GM12878 (cell line): ENCODE results near the gene FAM20A. TPM values are rescaled to one million over a fixed set of nuclear protein-coding genes. Genes with fewer than 3 reads are reported as not detected.

Experiments used
- ATAC-seq: fragments of 200-7000 bp; cut with Tn5 transposase; 3 replicates; pipeline ENCODE4 v1.9.1; 2020; ENCODE audit warnings: mild to moderate bottlenecking, moderate library complexity
- Bru-seq: library from RNA; stranded (reverse); fragments of 400-500 nt; gene quantifications from one replicate; lab custom pipeline; 2021; lab: Mats Ljungman, UMichigan
- BruChase-seq, 2 experiments: library from RNA; stranded (reverse); fragments of 400-500 nt; gene quantifications; one replicate each; lab custom pipeline; 2021; lab: Mats Ljungman, UMichigan
- BruUV-seq: library from RNA; stranded (reverse); fragments of 400-500 nt; replicated peaks from 2 replicates; lab custom pipeline; 2021; lab: Mats Ljungman, UMichigan
- CTCF ChIA-PET: fragments of 300-600 bp; sonication (Branson Sonifier 250); formaldehyde crosslinking; extraction: SDS; loops from one replicate; lab custom pipeline; 2021; ENCODE audit warnings: inconsistent platforms; lab: Yijun Ruan, JAX
- POLR2A ChIA-PET: fragments of 350-600 bp; formaldehyde crosslinking; extraction: SDS; loops from one replicate; lab custom pipeline; 2021; ENCODE audit warnings: inconsistent platforms; lab: Charles Lee
- RAD21 ChIA-PET: fragments of 300-600 bp; sonication (Branson Sonifier 250); formaldehyde crosslinking; loops from one replicate; lab custom pipeline; 2023; ENCODE audit warnings: antibody characterized with exemption; ENCODE audit not compliant: unreplicated experiment; lab: Charles Lee
- SMC1A ChIA-PET: fragments of 300-600 bp; sonication (Branson Sonifier 250); formaldehyde crosslinking; loops from one replicate; lab custom pipeline; 2023; ENCODE audit not compliant: unreplicated experiment, uncharacterized antibody; lab: Charles Lee
- DNase-seq: peaks from one replicate; pipeline ENCODE4 v3.0.0-alpha.2; 2011; ENCODE audit warnings: low read depth, low spot score
- FAIRE-seq: peaks from 3 replicates; lab custom pipeline; 2011; peaks lifted over from hg19 to GRCh38; lab: Jason Lieb, UNC
- H2AFZ ChIP-seq: 2 replicates; pipeline ENCODE4 v1.6.0; 2011; ENCODE audit warnings: low read depth, low read length, control low read depth; ENCODE audit not compliant: control insufficient read depth
- H3K27ac ChIP-seq: 2 replicates; pipeline ENCODE4 v1.5.1; 2011; ENCODE audit warnings: control low read depth; ENCODE audit not compliant: control insufficient read depth, insufficient read depth
- H3K27me3 ChIP-seq, 2 experiments: replicated peaks in 1 of 2; 2 replicates each; pipeline versions ENCODE4 v1.6.0 to v1.6.1; 2011; ENCODE audit warnings: low read length in 1 of 2; ENCODE audit not compliant: control insufficient read depth in 2 of 2, insufficient read depth in 2 of 2
- H3K36me3 ChIP-seq, 2 experiments: 2 replicates each; pipeline ENCODE4 v1.5.1; 2011; ENCODE audit warnings: low read length in 1 of 2; ENCODE audit not compliant: control insufficient read depth in 2 of 2, insufficient read depth in 2 of 2
- H3K4me1 ChIP-seq: 2 replicates; pipeline ENCODE4 v1.6.1; 2011; ENCODE audit warnings: mild to moderate bottlenecking, low read length, moderate library complexity, mixed read lengths; ENCODE audit not compliant: control insufficient read depth, insufficient read depth
- H3K4me2 ChIP-seq: 2 replicates; pipeline ENCODE4 v1.6.0; 2011; ENCODE audit warnings: control low read depth; ENCODE audit not compliant: control insufficient read depth, insufficient read depth
- H3K4me3 ChIP-seq: fragments of 200-600 bp; sonication (generic); 2 replicates; pipeline ENCODE4 v1.5.1; 2016
- H3K79me2 ChIP-seq: 2 replicates; pipeline ENCODE4 v1.6.0; 2011; ENCODE audit warnings: low read length; ENCODE audit not compliant: control insufficient read depth, insufficient read depth
- H3K9ac ChIP-seq: 2 replicates; pipeline ENCODE4 v1.8.0; 2011; ENCODE audit warnings: low read length, control low read depth, mixed read lengths; ENCODE audit not compliant: control insufficient read depth, insufficient read depth
- H3K9me3 ChIP-seq: replicated peaks from 3 replicates; pipeline ENCODE4 v1.5.1; 2011; ENCODE audit warnings: mild to moderate bottlenecking, low read length; ENCODE audit not compliant: control insufficient read depth, insufficient read depth
- H4K20me1 ChIP-seq: 2 replicates; pipeline ENCODE4 v1.6.0; 2011; ENCODE audit not compliant: control insufficient read depth, insufficient read depth
- BMI1 ChIP-seq: fragments of 450-650 bp; IDR thresholded peaks from 2 replicates; pipeline ENCODE4 v1.6.1; 2016; ENCODE audit warnings: mild to moderate bottlenecking, moderate library complexity, borderline replicate concordance
- NR2C1 ChIP-seq: fragments of 450-650 bp; IDR thresholded peaks from 2 replicates; pipeline ENCODE4 v1.6.1; 2017; ENCODE audit warnings: antibody characterized with exemption, mild to moderate bottlenecking, moderate library complexity
- SREBF2 ChIP-seq: IDR thresholded peaks from 2 replicates; pipeline ENCODE4 v1.6.1; 2012; ENCODE audit warnings: mild to moderate bottlenecking, low read length
- TARDBP ChIP-seq: IDR thresholded peaks from 2 replicates; pipeline ENCODE4 v1.6.1; 2016; ENCODE audit warnings: borderline replicate concordance
- WRNIP1 ChIP-seq: IDR thresholded peaks from 2 replicates; pipeline ENCODE4 v1.6.1; 2011; ENCODE audit warnings: low read depth, low read length, improper control_type of control experiment, borderline replicate concordance
- WGBS: methylation state at CpG from one replicate; pipeline ENCODE4 v1.1.6; 2016; ENCODE audit warnings: low lambda C conversion rate; ENCODE audit not compliant: insufficient replicate concordance, insufficient coverage; ENCODE audit errors: missing lambda C conversion rate; 5-methylcytosine and 5-hydroxymethylcytosine counted together
- in situ Hi-C: fragments of 300-500 bp; cut with MboI; formaldehyde crosslinking; loops from 9 replicates; pipeline ENCODE4 v1.14.3; 2018; ENCODE audit warnings: mixed read lengths
- intact Hi-C: fragments of 100-400 bp; cut with micrococcal nuclease; formaldehyde crosslinking; loops from one replicate; pipeline ENCODE4 v1.14.2; 2022; ENCODE audit not compliant: unreplicated experiment
- long read RNA-seq, 2 experiments: library from polyadenylated mRNA; unstranded; transcript quantifications; one replicate each; pipeline ENCODE4 v2.0.0, GENCODE V29; 2019 to 2020
- polyA minus RNA-seq, 3 experiments: library from RNA; depleted of rRNA, polyadenylated mRNA; stranded (reverse); fragments of >200 nt; gene quantifications; 2 replicates each; pipeline ENCODE4 v1.2.3, GENCODE V29; 2011
- polyA plus RNA-seq, 11 experiments: library from polyadenylated mRNA; depleted of rRNA in 4 of 11; unstranded in 6 of 11; stranded (reverse) in 5 of 11; fragments of >200 nt; fragmentation: Nextera tagmentation in 4 of 11; fragmentation: Illumina TruSeq in 1 of 11; extraction: Ambion mirVana in 4 of 11; extraction: Trizol in 1 of 11; gene quantifications; 1 replicate in 1 of 11; 2 replicates in 10 of 11; pipeline versions ENCODE4 v1.2.1 to v1.2.3, GENCODE V29; 2011 to 2016; ENCODE audit warnings: inconsistent platforms in 2 of 11, missing spikeins in 2 of 11, low read depth in 1 of 11
- total RNA-seq, 4 experiments: library from RNA; depleted of rRNA in 3 of 4; stranded (reverse); fragments of >200 nt in 3 of 4; fragmentation: Illumina TruSeq in 1 of 4; extraction: Trizol in 1 of 4; gene quantifications; 2 replicates each; pipeline versions ENCODE4 v1.2.1 to v1.2.3, GENCODE V29; 2013 to 2021
- TF ChIP-seq, protein P1 (sequence below): fragments of 450-650 bp; conservative IDR thresholded peaks from 2 replicates; pipeline ENCODE4 v1.6.1; 2017; ENCODE audit warnings: mild to moderate bottlenecking, moderate library complexity
- TF ChIP-seq, protein P2 (sequence below): IDR thresholded peaks from 2 replicates; pipeline ENCODE4 v1.6.1; 2012; ENCODE audit warnings: low read depth, low read length, improper control_type of control experiment
- TF ChIP-seq, protein P3 (sequence below): fragments of 450-650 bp; formaldehyde crosslinking; IDR thresholded peaks from 2 replicates; pipeline ENCODE4 v1.4.0; 2020; ENCODE audit warnings: mild to moderate bottlenecking, moderate library complexity
- TF ChIP-seq, protein P4 (sequence below): IDR thresholded peaks from 2 replicates; pipeline ENCODE4 v1.6.1; 2011; ENCODE audit warnings: low read depth, low read length, improper control_type of control experiment, borderline replicate concordance
- TF ChIP-seq, protein P5 (sequence below), 3 experiments: IDR thresholded peaks in 2 of 3; conservative IDR thresholded peaks in 1 of 3; 2 replicates each; pipeline ENCODE4 v1.5.1; 2011; ENCODE audit warnings: low read depth in 3 of 3, low read length in 3 of 3, mild to moderate bottlenecking in 3 of 3, control low read depth in 2 of 3, moderate library complexity in 2 of 3, inconsistent platforms in 1 of 3, mixed read lengths in 1 of 3; ENCODE audit not compliant: control insufficient read depth in 2 of 3, insufficient read depth in 1 of 3; ENCODE audit errors: extremely low read depth in 1 of 3

The FAM20A gene
- total RNA-seq (2013; cell fraction: nucleolus; rRNA removed): not detected in 2 replicates
- not detected in 2 replicates for total RNA-seq (2014; rRNA removed)
- total RNA-seq (2014; rRNA removed; fragmentation: Illumina TruSeq; extraction: Trizol): not detected in 2 replicates
- total RNA-seq (2021): not detected in 2 replicates
- not detected for polyA plus RNA-seq (2011; ENCODE audit: low read depth)
- not detected in 2 replicates for polyA plus RNA-seq (2011; rRNA removed)
- polyA plus RNA-seq (2011; cell fraction: cytosol; rRNA removed): not detected in 2 replicates
- polyA plus RNA-seq (2011; cell fraction: nucleus; rRNA removed): not detected in 2 replicates
- polyA plus RNA-seq (2012): 0.05 and 0.17 TPM in 2 replicates
- not detected in 2 replicates for polyA plus RNA-seq (2014; fragmentation: Illumina TruSeq; extraction: Trizol)
- not detected for polyA plus RNA-seq (2014; fragmentation: Nextera tagmentation; extraction: Ambion mirVana)
- polyA plus RNA-seq (2014; rRNA removed): not detected in 2 replicates
- polyA plus RNA-seq (2016; fragmentation: Nextera tagmentation; extraction: Ambion mirVana): under 1 TPM in 1 of 2 experiments, not detected in 1; 0.13 TPM
- polyA minus RNA-seq (2011; rRNA and poly(A)+ RNA removed): not detected in 2 replicates
- polyA minus RNA-seq (2011; cell fraction: cytosol; rRNA and poly(A)+ RNA removed): not detected in 2 replicates
- polyA minus RNA-seq (2011; cell fraction: nucleus; rRNA and poly(A)+ RNA removed): not detected in 2 replicates
- percentile 3 among the genes with signal in this experiment for Bru-seq, nascent RNA
- percentile 3 among the genes with signal in this experiment for BruChase-seq, experiment 1, labeled RNA remaining after a 6-hour chase
- BruChase-seq, experiment 2, labeled RNA remaining after a 2-hour chase: percentile 4 among the genes with signal in this experiment
- long read RNA-seq, experiment 1: 0 reads
- long read RNA-seq, experiment 2, partial matches to known transcripts: 0 of 1 reads
- long read RNA-seq, experiment 2, other reads (novel, unspliced or antisense): 1 of 1 reads

DNA sequence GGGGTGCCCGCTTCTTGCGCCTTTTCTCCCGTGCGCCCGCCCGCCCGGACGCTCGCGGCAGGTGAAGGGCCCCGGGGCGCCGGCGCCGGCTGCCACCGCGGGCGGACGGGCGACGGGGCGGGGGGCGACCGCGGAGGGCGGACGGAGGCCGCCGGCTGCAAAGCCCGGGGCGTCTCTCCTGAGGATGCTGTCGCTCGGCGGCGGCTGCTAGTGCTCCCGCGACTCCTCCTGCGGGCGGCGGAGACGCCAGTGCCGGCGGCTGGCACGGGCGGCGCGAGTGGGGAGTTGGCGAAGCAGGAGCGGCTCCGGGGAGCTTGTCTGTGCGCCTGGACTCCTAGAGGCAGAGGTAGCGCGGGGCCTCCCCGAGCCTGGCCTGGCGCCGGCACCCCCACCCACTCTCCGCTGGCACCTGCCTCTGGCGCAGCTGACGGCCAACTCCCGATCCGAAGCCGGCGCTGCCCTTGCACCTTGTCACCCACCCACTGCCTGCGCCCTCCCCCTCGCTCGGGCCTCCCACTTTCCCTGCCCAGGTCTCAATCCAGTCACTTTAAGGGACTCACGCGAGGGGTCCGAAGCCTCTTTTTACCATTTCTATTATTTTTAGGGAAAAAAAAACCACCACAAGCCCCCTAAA, at the start of gene FAM20A:
TSS of gene FAM20A (minus strand) at position 437 of the 634 bp plus-strand sequence. CDS start 701 bp downstream, outside the sequence.
- no peaks in the 10 kb centered on the region for H3K9me3 ChIP-seq
- RAD21 ChIA-PET: no interaction called here
- in situ Hi-C loops: no loop called here
- SMC1A ChIA-PET: no interaction called here
- CTCF ChIA-PET: no interaction called here
- no peaks in the 10 kb centered on the region for H4K20me1 ChIP-seq
- H3K27me3 ChIP-seq: peaks cover 3 to 18% of the 10 kb centered on the region in 2 experiments
- POLR2A ChIA-PET: no interaction called here
- no peak within 1 kb of the TSS for H3K9ac ChIP-seq
- intact Hi-C loops: no loop called here
- no peaks in the 10 kb centered on the region for H3K4me1 ChIP-seq
- no TSS peak for BruUV-seq
- no peaks in the 10 kb centered on the region for H3K36me3 ChIP-seq
- H3K4me2 ChIP-seq: peak within 1 kb of the TSS; percentile 33; the same call in 1 of the 2 replicates
- H3K4me3 ChIP-seq: no peak within 1 kb of the TSS
- no peaks in the 10 kb centered on the region for H3K79me2 ChIP-seq
- FAIRE-seq (no peak), ATAC-seq (no peak), DNase-seq (no peak)
- no peak within 1 kb of the TSS for H3K27ac ChIP-seq
- H2AFZ ChIP-seq: no peak within 1 kb of the TSS
- WGBS: 28% methylated on average over 17 of the region's 69 CpGs
- TF ChIP-seq, protein P1, sequence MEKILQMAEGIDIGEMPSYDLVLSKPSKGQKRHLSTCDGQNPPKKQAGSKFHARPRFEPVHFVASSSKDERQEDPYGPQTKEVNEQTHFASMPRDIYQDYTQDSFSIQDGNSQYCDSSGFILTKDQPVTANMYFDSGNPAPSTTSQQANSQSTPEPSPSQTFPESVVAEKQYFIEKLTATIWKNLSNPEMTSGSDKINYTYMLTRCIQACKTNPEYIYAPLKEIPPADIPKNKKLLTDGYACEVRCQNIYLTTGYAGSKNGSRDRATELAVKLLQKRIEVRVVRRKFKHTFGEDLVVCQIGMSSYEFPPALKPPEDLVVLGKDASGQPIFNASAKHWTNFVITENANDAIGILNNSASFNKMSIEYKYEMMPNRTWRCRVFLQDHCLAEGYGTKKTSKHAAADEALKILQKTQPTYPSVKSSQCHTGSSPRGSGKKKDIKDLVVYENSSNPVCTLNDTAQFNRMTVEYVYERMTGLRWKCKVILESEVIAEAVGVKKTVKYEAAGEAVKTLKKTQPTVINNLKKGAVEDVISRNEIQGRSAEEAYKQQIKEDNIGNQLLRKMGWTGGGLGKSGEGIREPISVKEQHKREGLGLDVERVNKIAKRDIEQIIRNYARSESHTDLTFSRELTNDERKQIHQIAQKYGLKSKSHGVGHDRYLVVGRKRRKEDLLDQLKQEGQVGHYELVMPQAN: no peak
- TF ChIP-seq, protein P2, sequence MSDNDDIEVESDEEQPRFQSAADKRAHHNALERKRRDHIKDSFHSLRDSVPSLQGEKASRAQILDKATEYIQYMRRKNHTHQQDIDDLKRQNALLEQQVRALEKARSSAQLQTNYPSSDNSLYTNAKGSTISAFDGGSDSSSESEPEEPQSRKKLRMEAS: no peak
- TF ChIP-seq SREBF2 (no peak), BMI1 (no peak), NR2C1 (no peak), TARDBP (no peak), WRNIP1 (no peak)
- TF ChIP-seq, protein P3, sequence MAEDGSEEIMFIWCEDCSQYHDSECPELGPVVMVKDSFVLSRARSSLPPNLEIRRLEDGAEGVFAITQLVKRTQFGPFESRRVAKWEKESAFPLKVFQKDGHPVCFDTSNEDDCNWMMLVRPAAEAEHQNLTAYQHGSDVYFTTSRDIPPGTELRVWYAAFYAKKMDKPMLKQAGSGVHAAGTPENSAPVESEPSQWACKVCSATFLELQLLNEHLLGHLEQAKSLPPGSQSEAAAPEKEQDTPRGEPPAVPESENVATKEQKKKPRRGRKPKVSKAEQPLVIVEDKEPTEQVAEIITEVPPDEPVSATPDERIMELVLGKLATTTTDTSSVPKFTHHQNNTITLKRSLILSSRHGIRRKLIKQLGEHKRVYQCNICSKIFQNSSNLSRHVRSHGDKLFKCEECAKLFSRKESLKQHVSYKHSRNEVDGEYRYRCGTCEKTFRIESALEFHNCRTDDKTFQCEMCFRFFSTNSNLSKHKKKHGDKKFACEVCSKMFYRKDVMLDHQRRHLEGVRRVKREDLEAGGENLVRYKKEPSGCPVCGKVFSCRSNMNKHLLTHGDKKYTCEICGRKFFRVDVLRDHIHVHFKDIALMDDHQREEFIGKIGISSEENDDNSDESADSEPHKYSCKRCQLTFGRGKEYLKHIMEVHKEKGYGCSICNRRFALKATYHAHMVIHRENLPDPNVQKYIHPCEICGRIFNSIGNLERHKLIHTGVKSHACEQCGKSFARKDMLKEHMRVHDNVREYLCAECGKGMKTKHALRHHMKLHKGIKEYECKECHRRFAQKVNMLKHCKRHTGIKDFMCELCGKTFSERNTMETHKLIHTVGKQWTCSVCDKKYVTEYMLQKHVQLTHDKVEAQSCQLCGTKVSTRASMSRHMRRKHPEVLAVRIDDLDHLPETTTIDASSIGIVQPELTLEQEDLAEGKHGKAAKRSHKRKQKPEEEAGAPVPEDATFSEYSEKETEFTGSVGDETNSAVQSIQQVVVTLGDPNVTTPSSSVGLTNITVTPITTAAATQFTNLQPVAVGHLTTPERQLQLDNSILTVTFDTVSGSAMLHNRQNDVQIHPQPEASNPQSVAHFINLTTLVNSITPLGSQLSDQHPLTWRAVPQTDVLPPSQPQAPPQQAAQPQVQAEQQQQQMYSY: no peak
- TF ChIP-seq, protein P4, sequence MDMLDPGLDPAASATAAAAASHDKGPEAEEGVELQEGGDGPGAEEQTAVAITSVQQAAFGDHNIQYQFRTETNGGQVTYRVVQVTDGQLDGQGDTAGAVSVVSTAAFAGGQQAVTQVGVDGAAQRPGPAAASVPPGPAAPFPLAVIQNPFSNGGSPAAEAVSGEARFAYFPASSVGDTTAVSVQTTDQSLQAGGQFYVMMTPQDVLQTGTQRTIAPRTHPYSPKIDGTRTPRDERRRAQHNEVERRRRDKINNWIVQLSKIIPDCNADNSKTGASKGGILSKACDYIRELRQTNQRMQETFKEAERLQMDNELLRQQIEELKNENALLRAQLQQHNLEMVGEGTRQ: no peak
- TF ChIP-seq, protein P5, sequence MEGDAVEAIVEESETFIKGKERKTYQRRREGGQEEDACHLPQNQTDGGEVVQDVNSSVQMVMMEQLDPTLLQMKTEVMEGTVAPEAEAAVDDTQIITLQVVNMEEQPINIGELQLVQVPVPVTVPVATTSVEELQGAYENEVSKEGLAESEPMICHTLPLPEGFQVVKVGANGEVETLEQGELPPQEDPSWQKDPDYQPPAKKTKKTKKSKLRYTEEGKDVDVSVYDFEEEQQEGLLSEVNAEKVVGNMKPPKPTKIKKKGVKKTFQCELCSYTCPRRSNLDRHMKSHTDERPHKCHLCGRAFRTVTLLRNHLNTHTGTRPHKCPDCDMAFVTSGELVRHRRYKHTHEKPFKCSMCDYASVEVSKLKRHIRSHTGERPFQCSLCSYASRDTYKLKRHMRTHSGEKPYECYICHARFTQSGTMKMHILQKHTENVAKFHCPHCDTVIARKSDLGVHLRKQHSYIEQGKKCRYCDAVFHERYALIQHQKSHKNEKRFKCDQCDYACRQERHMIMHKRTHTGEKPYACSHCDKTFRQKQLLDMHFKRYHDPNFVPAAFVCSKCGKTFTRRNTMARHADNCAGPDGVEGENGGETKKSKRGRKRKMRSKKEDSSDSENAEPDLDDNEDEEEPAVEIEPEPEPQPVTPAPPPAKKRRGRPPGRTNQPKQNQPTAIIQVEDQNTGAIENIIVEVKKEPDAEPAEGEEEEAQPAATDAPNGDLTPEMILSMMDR (IDR thresholded peaks at IDR 0.05 in 2 of 3, conservative IDR thresholded peaks at IDR 0.05 in 1 of 3; ENCODE audit: control insufficient read depth in 2 of 3, extremely low read depth in 1 of 3, insufficient read depth in 1 of 3, low read depth in 3 of 3, low read length in 3 of 3): no peak
